HFF-Myc (cell line): ENCODE data around the gene CYP46A1.

Experiments used
- DNase-seq: peaks from one replicate; pipeline ENCODE4 v3.0.0-alpha.2; 2011; ENCODE audit warnings: low read depth; ENCODE audit errors: extremely low read depth
- H3K4me3 ChIP-seq: replicated peaks from 2 replicates; pipeline ENCODE4 v1.5.1; 2011; ENCODE audit warnings: low read depth, mild to moderate bottlenecking, control low read depth, low read length
- CTCF ChIP-seq: IDR thresholded peaks from 2 replicates; pipeline ENCODE4 v1.5.1; 2012; ENCODE audit warnings: mild to moderate bottlenecking, low read depth, low read length, control low read depth; ENCODE audit errors: missing control alignments

The CYP46A1 gene

DNA sequence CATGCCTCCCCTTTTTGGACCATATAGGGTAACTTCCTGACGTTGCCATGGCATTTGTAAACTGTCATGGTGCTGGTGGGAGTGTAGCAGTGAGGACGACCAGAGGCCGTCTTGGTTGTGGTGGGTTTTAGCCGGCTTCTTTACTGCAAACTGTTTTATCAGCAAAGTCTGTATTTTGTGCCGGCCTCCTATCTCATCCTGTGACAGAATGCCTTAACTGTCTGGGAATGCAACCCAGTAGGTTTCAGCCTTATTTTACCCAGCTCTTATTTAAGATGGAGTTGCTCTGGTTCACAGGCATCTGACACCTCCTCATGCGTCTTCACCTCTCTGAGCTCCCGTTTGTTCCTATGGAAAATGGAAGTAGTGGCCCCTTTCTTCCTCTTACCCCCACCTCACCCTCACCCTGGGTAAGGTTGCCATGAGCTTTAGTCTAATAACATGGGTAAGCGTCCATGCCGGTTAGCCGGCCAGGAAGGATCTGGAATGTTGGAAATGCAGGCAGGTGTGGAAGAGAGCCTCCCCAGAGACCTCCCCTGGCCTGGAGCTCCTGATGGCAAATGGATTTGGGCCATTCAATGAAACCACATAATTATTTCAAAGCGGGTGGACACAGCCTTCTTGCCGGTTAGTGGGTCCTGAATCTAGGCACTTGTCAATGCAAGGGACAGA, 20.6 kb upstream of the CYP46A1 start:
- no peak for TF ChIP-seq CTCF
- no peak overlapping the region for H3K4me3 ChIP-seq
- DNase-seq: no peak

DNA sequence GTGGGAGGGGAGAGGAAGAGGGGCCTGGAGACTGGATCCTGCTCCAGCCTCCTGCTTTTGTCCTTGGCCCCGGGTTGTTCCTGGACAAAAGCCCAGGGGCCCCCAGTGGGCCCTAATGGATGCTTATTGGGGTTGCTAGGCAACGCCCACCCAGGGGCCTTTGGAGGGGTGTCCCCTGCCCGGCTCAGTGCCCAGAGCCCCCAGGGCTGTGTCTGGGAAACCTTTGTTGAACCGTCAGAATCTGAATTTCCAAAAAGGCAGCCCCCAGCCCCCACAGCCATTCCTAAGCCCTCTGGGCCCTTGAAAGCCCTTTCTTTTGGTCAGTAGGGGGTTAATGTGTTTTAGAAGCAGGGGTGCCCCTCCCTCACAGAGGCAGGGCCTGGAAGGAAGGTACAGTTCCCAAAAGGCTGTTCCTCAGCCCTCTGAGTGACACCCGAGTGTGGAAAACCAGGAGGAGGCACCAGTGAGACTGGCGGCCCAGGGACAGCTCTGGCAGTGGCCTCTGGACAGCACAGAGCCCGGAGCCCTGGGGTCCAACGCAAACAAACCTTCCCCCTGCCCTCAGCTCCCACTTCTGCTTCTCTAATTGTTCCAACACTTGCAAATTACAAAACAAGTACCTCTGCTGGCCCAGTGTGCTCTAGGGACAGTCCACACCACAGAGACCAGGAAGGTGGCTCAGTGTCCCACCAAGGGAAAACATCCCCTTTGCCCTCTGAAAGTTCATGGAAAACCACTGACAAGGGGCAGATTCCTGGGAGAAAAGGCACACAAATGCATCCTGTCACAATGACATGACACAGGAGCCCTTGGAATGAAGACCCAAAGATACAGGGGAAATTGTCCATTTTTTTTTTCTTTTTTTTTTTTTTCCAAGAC, 19.8 kb upstream of the CYP46A1 start:
- no peak for DNase-seq
- H3K4me3 ChIP-seq: no peak overlapping the region
- TF ChIP-seq CTCF: no peak

DNA sequence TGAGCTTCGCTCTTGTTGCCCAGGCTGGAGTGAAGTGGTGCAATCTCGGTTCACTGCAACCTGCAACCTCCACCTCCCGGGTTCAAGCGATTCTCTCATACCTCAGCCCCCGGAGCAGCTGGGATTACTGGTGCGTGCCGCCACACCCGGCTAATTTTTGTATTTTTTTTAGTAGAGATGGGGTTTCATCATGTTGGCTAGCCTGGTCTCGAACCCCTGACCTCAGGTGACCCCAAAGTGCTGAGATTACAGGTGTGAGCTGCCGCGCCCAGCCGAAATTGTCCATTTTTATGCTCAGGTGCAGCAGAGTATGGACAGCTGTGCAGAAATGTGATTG, 19.2 kb upstream of the CYP46A1 start:
- no peak overlapping the region for H3K4me3 ChIP-seq
- TF ChIP-seq CTCF: no peak
- no peak for DNase-seq

- TF ChIP-seq CTCF: no peak
- no peak overlapping the region for H3K4me3 ChIP-seq
- DNase-seq: no peak
Observed at GRCh38 chr14:99666533-99666932, 17.6 kb upstream of the CYP46A1 start.

DNA sequence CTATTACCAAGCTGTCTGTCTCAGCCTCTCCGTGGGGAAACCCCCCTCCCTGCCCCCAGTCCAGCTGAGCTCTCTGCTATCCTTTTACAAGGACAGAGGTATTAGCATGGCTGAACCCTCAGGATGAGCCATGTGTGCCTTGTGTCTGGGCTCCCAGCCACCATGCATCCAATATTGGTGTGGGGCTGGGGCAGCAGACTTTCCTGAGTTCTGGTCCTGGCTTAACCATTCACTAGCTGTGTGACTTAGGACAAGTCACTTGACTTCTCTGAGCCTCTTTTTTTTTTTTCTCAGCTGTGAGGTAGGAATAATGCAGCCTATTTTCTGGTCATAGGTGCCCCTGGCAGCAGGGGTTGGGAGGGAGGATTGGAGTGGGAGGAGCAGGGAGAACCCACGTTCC, 17.1 kb upstream of the CYP46A1 start:
- no peak for TF ChIP-seq CTCF
- DNase-seq: no peak
- no peak overlapping the region for H3K4me3 ChIP-seq

GRCh38 chr14:99667821-99668220, 16.3 kb upstream of the CYP46A1 start:
- no peak for TF ChIP-seq CTCF
- no peak overlapping the region for H3K4me3 ChIP-seq
- no peak for DNase-seq
